ENCODE data around the gene NEB. TPM values are rescaled to one million over a fixed set of nuclear protein-coding genes. Genes with fewer than 3 reads are reported as not detected.

Gene NEB
- total RNA-seq, 1 donor from 2014 or later, result 1.2 TPM

GRCh38 chr2:151476287-151476686 lies 258.0 kb downstream of the NEB start:
- DNase-seq (ENCODE audit: low read depth), result no peak

GRCh38 chr2:151475071-151475470 lies 259.2 kb downstream of the NEB start:
- no peak for DNase-seq (ENCODE audit: low read depth)

GRCh38 chr2:151472966-151473365 lies 261.3 kb downstream of the NEB start:
- no peak for DNase-seq (ENCODE audit: low read depth)

GRCh38 chr2:151470556-151470955 lies 263.7 kb downstream of the NEB start:
- peak; percentile 72 for DNase-seq (ENCODE audit: low read depth)

- DNase-seq (ENCODE audit: low read depth), result no peak
These were observed 268.5 kb downstream of the NEB start for GRCh38 chr2:151465771-151466170.

- no peak for DNase-seq (ENCODE audit: low read depth)
These were observed 274.9 kb downstream of the NEB start for GRCh38 chr2:151459358-151459757.

- no peak for DNase-seq (ENCODE audit: low read depth)
These were observed 295.1 kb downstream of the NEB start for GRCh38 chr2:151439127-151439526.

- DNase-seq (ENCODE audit: low read depth), result no peak
These were observed 295.8 kb downstream of the NEB start for GRCh38 chr2:151438506-151438905.

GRCh38 chr2:151437630-151438029 lies 296.6 kb downstream of the NEB start:
- DNase-seq (ENCODE audit: low read depth), result peak; percentile 12

Other genes starting within 250 kb of the NEB start
- gene ARL5A, start 93.9 kb upstream of the NEB start, total RNA-seq, result 85.4 and 97.2 TPM in 2 replicates